Fibroblast of lung (primary cell): ENCODE measurements around the gene STK11IP.

Experiments used
- EZH2 ChIP-seq: IDR thresholded peaks from 2 replicates; pipeline ENCODE4 v1.5.1; 2012; ENCODE audit warnings: low read length, control low read depth, mild to moderate bottlenecking; ENCODE audit errors: missing control alignments
- TF ChIP-seq, protein P1 (sequence below), 2 donors: IDR thresholded peaks in 1 of 2; conservative IDR thresholded peaks in 1 of 2; 1 replicate in 1 of 2; 2 replicates in 1 of 2; pipeline ENCODE4 v1.5.1; 2011 to 2012; ENCODE audit warnings: low read length in 2 of 2, control low read depth in 1 of 2, inconsistent platforms in 1 of 2, low read depth in 1 of 2, mild to moderate bottlenecking in 1 of 2

DNA sequence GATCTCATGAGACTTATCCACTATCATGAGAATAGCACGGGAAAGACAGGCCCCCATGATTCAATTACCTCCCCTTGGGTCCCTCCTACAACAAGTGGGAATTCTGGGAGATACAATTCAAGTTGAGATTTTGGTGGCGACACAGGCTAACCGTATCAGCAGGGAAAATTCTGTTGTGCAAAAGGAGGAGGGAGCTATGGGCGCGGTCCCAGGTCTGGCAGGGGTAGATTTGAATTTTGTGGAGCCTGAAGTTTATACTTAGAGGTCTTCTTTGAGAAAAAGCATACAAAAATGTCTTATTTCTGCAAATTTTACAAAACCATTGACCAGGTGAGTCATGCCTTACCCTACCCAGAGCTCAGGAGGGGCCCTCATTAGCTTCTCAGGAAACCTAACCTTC lies 66.4 kb downstream of the STK11IP start:
- TF ChIP-seq, protein P1, sequence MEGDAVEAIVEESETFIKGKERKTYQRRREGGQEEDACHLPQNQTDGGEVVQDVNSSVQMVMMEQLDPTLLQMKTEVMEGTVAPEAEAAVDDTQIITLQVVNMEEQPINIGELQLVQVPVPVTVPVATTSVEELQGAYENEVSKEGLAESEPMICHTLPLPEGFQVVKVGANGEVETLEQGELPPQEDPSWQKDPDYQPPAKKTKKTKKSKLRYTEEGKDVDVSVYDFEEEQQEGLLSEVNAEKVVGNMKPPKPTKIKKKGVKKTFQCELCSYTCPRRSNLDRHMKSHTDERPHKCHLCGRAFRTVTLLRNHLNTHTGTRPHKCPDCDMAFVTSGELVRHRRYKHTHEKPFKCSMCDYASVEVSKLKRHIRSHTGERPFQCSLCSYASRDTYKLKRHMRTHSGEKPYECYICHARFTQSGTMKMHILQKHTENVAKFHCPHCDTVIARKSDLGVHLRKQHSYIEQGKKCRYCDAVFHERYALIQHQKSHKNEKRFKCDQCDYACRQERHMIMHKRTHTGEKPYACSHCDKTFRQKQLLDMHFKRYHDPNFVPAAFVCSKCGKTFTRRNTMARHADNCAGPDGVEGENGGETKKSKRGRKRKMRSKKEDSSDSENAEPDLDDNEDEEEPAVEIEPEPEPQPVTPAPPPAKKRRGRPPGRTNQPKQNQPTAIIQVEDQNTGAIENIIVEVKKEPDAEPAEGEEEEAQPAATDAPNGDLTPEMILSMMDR (conservative IDR thresholded peaks at IDR 0.05 in 1 of 2, IDR thresholded peaks at IDR 0.05 in 1 of 2; ENCODE audit: low read depth in 1 of 2, low read length in 2 of 2), result no peak
- no peak for TF ChIP-seq EZH2
